ENCODE data around the gene ACP7.

DNA sequence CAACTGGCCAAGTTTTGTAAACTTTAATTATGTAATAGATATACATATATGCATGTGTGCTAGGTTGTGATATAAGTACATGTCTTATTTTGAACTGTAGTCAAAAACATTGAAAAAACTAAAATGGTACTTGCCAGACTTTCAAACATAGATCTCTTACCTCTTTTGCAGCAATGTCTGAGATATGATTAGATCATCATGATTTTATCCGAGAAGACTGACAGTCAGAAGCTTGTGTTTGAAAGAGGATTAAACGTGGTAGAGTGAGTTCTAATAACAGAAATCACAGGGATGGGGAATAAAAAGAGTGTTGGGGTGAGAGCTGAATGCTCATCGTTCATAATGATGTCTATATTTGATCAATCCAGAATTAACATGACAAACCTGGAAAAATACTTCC is 18.2 kb upstream of the ACP7 start:
- TF ChIP-seq CTCF (IDR thresholded peaks at IDR 0.05) (no peak), POLR2A (IDR thresholded peaks at IDR 0.05) (no peak)

All from adrenal gland (tissue), 5 donors.